Measurements from ENCODE around the gene CHSY1. TPM values are rescaled to one million over a fixed set of nuclear protein-coding genes. Genes with fewer than 3 reads are reported as not detected.

CHSY1 gene
- total RNA-seq, 4 donors from 2014 or later, result 23.7 to 32.8 (median 29.9) TPM

DNA sequence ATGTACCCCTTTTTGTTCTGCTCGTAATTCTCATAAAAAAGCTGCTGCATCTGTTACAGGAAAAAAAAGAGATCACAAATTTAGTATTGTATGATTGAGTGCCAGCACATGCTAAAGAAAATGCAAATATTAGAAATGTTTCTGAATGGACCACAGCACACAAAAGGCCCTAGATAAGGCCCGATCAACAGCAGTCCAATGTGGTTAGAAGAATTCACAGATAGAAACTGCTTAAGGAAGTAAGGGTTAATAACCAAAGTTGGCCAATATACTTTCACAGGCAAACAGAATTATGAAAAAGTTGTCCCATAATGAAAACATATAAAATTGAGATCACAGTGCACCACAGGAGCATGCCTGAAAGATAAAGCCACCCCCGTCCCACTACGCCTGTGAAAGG is 72.9 kb downstream of the CHSY1 start:
- TF ChIP-seq, protein P1, sequence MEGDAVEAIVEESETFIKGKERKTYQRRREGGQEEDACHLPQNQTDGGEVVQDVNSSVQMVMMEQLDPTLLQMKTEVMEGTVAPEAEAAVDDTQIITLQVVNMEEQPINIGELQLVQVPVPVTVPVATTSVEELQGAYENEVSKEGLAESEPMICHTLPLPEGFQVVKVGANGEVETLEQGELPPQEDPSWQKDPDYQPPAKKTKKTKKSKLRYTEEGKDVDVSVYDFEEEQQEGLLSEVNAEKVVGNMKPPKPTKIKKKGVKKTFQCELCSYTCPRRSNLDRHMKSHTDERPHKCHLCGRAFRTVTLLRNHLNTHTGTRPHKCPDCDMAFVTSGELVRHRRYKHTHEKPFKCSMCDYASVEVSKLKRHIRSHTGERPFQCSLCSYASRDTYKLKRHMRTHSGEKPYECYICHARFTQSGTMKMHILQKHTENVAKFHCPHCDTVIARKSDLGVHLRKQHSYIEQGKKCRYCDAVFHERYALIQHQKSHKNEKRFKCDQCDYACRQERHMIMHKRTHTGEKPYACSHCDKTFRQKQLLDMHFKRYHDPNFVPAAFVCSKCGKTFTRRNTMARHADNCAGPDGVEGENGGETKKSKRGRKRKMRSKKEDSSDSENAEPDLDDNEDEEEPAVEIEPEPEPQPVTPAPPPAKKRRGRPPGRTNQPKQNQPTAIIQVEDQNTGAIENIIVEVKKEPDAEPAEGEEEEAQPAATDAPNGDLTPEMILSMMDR (IDR thresholded peaks at IDR 0.05), result no peak
- TF ChIP-seq POLR2A (IDR thresholded peaks at IDR 0.05), result no peak
- intact Hi-C loops (cut with DNase I; ENCODE audit: low total_unique reads), result no loop called here
- DNase-seq (ENCODE audit: low spot score in 2 of 2), result no peak
- 60 to 80% methylated on average over 4 of the region's 4 CpGs for WGBS, 2 donors
- no peak overlapping the region for H3K4me3 ChIP-seq (ENCODE audit: low read depth, poor library complexity, severe bottlenecking)

DNA sequence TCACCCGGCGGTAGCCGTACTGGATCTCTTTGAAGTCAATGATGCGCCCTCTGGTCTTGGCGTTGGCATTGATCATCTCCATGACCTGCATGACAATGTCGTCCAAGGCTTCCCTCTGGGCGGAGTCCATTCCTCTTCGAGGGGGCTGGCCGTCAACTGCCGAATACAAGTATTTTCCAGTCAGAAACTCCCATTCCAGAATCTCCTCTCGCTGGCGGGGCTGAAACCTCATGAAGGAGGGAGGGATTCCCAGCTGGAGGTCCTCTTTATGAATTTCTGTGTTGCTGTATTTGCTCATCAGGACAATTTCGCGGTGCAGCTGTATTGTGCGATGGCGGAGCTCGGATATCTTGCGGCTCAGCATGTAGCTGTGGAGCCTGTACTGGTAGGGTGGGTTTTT is 73.4 kb downstream of the CHSY1 start:
- TF ChIP-seq POLR2A (IDR thresholded peaks at IDR 0.05), result no peak
- TF ChIP-seq, protein P1 (IDR thresholded peaks at IDR 0.05), result no peak
- intact Hi-C loops (cut with DNase I; ENCODE audit: low total_unique reads), result no loop called here
- WGBS, 2 donors, result 62 to 83% methylated on average over 18 of the region's 18 CpGs
- DNase-seq (ENCODE audit: low spot score in 2 of 2), result no peak
- H3K4me3 ChIP-seq (ENCODE audit: low read depth, poor library complexity, severe bottlenecking), result no peak overlapping the region

DNA sequence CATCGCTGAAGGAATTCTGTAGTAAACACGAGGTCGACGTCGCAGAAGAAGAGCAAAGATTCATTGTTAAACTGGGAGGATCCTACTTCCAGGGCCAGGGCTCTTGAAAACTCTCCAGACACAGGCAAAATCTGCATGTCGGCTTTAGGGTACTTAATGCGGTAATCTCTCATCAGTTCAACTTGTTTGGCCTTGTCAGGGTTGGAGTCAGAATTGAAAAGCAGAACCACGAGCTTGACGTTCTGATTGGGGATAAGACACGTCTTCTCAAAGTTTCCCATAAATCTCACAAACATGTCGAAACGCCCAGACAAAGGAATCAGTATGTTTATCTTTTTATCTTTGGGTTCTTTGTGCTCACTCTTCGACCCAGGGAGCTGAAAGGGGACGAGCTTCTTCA is 74.0 kb downstream of the CHSY1 start:
- TF ChIP-seq, protein P1 (IDR thresholded peaks at IDR 0.05), result no peak
- no peak for TF ChIP-seq POLR2A (IDR thresholded peaks at IDR 0.05)
- no peak for DNase-seq (ENCODE audit: low spot score in 2 of 2)
- H3K4me3 ChIP-seq (ENCODE audit: low read depth, poor library complexity, severe bottlenecking), result no peak overlapping the region
- intact Hi-C loops (cut with DNase I; ENCODE audit: low total_unique reads), result no loop called here
- WGBS, 2 donors, result 60 to 64% methylated on average over 14 of the region's 14 CpGs

DNA sequence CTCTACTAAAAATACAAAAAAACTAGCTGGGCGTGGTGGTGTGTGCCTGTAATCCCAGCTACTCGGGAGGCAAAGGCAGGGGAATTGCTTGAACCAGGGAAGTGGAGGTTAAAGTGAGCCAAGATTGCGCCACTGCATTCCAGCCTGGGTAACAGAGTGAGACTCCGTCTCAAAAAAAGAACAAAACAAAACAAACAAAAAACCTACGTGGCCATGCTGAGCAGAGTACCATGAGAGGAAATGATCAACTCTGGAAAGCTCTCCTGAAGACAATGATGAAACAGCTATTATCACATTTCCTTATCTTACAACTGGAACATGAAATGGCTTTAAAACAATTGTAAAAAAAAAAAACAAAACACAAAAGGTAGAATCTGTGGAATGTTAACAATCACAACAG is 75.2 kb downstream of the CHSY1 start:
- H3K4me3 ChIP-seq (ENCODE audit: low read depth, poor library complexity, severe bottlenecking), result no peak overlapping the region
- WGBS, 2 donors, result 53 to 55% methylated on average over 5 of the region's 5 CpGs
- TF ChIP-seq, protein P1 (IDR thresholded peaks at IDR 0.05), result no peak
- no peak for TF ChIP-seq POLR2A (IDR thresholded peaks at IDR 0.05)
- intact Hi-C loops (cut with DNase I; ENCODE audit: low total_unique reads), result no loop called here
- DNase-seq (ENCODE audit: low spot score in 2 of 2), result no peak

DNA sequence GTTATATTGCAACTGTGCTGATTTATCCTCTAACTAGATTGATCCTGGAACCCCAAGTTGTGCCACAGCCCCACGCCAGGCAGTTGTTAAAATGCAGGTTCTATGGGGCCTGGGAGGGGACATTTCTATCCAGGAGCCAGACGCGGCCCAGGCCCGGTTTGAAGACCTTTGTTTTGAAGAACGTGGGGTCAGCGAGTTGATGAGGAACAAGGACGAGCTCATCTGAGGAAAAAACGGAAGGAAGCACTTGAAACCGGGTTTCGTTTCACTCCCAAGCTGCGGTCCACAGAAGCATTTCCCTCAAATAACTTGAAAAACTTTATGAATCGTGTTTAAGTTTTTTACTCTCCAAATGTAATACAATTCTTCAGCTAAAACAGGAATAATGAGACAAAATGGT is 76.4 kb downstream of the CHSY1 start:
- intact Hi-C loops (cut with DNase I; ENCODE audit: low total_unique reads), result no loop called here
- WGBS, 2 donors, result 68 to 78% methylated on average over 12 of the region's 12 CpGs
- TF ChIP-seq POLR2A (IDR thresholded peaks at IDR 0.05), result no peak
- TF ChIP-seq, protein P1 (IDR thresholded peaks at IDR 0.05), result no peak
- no peak overlapping the region for H3K4me3 ChIP-seq (ENCODE audit: low read depth, poor library complexity, severe bottlenecking)
- no peak for DNase-seq (ENCODE audit: low spot score in 2 of 2)

DNA sequence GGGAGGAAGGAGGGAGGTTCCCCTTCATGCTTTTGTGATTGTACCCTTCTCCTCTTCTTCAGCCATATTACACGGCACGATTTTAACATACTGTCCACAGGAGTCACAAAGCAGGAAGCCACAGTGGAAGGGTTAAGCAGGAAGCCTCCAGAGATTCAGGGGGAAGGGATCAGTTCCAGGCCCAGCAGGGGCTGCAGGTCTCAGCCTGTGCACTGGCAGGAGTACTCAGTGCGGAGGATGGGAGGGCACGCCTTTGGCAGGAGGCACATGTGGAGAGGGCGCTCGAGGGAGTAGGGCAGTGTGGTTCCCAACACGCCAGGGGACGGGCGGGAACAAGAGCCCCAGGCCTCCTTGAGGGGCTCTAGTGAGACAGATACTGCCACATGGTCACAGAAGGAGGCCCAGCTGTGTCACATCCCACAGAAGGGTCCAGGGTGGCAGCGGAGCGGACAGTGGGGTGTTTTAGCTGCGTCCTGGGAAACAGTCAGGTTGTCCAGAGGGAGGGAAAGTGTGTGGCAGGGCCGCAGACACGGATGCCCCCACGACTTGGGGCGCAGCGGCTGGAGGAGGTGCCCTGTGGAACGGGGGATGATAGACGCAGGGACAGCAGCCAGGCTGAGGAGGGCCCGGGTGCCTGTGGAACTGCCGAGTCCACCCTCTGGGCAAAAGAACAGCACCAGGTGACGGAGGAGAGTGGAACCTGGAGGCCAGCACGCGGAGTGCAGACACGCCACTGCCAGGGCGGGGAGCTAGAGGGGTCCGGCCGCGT is 77.5 kb downstream of the CHSY1 start:
- WGBS, 2 donors, result 59 to 69% methylated on average over 29 of the region's 29 CpGs
- TF ChIP-seq, protein P1 (IDR thresholded peaks at IDR 0.05), result no peak
- no peak for TF ChIP-seq POLR2A (IDR thresholded peaks at IDR 0.05)
- H3K4me3 ChIP-seq (ENCODE audit: low read depth, poor library complexity, severe bottlenecking), result no peak overlapping the region
- no peak for DNase-seq (ENCODE audit: low spot score in 2 of 2)
- intact Hi-C loops (cut with DNase I; ENCODE audit: low total_unique reads), result no loop called here
